GM18868 (cell line): ENCODE measurements around the gene ISOC1.

Experiments
- ATAC-seq: cut with Tn5 transposase; IDR thresholded peaks from one replicate; pipeline ENCODE4 v1.9.1; 2021; ENCODE audit warnings: mild to moderate bottlenecking, moderate library complexity; ENCODE audit not compliant: unreplicated experiment

The ISOC1 gene

DNA sequence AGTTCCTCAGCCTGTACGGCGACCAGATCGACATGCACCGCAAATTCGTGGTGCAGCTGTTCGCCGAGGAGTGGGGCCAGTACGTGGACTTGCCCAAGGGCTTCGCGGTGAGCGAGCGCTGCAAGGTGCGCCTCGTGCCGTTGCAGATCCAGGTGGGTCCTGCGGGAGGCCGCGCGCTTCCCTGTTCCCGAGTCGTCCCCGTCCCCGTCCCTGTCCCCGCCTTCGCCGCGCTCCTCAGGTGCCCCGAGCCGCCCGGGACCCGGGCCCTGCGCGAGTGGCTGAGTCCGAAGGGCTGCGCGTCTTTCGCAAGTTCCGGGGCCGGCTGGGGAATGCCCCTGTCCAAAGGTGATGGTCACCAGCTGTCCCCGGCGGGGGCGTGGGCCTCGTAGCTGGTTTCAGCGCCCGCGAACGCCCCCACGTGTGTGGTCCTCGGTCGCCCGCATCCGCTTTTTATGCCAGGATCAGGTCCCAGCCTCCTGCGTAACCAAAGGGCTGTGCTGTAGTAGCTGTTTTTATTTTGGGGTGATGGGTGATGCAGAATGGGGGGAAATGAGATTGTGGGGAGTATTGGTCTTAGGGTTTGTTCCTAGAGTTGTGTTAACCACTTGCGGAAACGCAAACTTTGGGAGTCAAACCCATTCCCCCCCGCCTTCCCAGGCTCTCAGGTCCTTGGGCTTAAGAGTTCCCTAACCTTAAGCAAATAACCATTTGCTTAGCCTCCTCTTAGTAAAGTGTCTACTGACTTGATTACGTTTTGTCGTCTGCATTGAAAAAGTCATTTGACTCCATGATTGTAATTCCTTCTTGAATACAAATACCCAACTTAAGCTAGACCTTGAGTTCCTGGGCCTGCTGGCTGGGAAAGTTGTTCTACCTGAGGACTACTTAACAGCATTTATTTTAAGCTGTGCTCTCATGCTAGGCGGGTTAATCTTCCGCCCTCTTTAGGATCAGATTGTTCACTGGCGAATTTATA lies 663 bp downstream of the ISOC1 start:
- peak; percentile 30 for ATAC-seq

DNA sequence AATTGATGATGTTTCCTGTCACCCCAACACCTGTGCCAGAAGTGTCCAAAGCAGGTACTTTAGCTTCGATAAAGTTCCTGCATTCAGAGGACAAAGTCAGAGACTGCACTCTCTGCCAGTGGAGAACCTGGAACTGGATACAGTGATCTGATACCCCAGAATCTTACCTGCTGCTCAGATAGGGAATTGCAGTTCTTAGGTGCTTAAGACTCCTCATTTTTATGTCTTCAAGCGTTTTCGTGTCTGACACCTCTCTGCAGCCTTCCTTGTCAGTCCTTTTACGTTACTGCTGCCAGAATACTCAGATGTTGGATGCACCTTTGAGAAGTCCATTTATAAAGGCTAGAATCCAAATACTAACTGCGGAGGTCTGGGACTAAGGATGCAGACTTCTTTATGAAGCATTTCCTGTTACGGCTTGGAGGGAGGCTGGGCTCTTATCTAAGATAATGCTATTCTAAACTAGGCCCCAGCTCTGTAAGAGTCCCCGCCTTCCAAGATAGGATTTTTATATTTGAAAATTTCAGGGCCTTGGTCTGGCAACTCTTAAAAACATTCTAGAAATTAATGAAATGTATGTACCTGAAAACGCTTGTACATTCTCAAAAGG lies 1.9 kb downstream of the ISOC1 start:
- no peak for ATAC-seq

DNA sequence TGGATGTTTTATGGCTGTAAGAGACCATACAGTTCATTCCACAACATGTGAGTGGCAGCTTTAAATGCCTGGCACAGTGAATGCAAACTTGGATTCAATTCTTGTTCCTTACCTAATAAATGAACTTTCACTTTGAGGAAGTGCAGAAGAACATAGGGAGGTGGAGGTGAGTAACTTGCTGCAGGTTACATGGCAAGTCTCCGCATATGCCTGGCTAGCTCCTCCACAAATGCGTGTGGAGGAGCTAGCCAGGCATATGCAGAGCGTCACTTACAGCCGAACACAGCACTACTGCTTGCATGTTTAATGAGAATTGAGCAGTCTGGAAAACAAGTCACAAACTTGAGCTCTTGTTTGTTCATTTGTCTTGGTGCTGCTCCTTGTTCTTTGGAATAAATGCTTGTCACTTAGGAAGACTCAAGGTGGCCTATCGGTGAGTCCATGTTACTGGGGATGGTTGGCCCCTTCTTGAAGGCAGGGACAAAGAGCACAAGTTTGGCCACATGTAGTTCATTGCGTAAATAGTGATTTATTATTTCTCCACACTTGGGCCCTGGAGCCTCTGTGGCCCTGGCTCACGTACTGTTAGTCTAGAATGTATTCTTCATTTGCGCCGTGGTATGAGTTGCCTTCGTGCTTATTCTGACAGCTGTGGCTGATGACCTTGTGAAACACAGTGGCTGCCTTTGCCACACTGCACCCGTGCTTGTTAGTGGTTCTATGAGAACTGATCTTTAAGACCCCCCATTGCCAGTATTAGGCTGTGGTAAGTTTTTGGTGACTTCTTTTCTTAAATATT lies 3.1 kb downstream of the ISOC1 start:
- no peak for ATAC-seq

DNA sequence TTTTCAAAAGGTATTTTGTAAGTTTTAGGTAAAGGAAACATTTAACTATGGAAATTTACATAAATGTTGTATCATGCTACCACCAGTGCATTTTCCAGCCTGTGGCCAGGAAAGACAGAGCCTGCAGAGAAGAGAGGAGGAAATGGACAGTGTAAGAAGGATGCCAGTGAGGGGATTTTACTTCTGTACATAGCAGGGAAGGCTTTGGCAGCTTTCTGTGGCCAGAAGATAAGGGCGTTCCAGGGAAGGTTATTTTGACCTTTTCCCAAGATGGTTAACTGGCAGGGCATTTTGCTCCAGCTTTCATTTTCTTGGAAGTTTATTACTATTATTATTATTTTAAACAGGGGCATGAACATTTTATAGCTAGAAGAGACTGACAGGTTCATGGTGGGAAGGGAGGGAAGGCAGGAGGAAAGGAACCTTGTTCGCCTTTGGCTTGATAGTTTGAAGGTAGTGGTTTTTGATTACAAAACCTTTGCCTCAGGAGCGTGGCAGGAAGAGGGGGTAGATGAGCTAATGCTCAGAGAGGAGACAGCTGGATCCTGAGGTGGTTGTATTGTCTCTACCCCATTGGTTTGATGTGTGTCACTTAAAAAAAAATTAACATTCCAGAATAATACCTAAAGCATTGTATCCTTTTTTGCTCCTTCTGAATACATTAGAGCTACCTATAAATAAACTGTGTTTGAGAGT lies 4.1 kb downstream of the ISOC1 start:
- no peak for ATAC-seq

DNA sequence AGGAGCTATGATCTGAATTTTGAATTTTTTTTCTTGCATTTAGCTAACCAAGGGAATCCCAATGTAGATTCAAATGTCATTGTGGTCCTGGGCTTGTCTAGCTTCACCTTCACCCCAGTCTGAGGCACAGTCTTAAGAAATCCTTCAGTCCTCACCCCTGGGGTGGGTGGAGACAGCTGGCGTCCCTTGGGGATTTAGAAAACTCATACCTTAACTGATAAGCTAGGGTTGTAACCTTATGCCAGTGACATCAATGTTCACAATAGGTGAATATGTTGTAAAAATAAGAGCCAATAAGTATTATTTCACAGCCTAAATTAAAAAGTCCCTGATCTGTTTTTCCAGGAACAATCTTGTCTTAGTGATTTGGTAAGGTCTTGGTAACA lies 4.6 kb downstream of the ISOC1 start:
- no peak for ATAC-seq

DNA sequence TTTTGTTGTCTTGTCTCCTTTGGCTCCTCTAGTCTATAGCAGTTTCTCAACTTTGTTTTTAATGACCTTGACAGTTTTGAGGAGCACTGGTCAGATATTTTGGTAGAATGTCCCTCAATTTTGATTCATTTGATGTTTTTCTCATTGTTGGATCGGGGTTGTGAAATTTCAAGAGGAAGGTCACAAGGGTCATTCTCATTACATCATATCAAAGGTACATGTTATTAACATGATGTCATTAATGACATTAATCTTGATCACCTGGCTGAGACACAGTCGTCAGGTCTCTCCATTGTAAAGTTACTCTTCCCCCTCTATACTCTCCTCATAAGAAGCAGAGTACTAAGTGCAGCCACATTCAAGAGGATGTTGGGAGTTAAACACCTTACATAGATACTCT lies 7.2 kb downstream of the ISOC1 start:
- no peak for ATAC-seq

DNA sequence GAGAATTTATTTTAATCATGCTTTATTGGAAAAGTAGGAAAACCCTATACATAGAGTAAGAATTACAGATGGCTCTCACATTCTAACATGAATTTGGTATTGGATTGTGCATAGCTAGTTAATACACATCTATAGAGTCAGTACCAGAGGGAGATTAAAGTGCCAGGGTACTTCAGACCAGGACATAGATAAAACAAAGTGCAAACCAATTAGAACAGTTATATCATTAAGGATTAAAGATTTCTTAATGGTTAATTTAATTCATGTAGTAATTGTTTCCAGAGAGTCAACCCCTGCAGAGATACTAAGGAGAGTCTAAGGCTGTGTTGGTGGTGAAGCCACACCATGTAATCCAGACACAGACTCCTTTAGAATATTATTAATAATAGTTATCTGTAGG lies 8.8 kb downstream of the ISOC1 start:
- ATAC-seq = no peak

DNA sequence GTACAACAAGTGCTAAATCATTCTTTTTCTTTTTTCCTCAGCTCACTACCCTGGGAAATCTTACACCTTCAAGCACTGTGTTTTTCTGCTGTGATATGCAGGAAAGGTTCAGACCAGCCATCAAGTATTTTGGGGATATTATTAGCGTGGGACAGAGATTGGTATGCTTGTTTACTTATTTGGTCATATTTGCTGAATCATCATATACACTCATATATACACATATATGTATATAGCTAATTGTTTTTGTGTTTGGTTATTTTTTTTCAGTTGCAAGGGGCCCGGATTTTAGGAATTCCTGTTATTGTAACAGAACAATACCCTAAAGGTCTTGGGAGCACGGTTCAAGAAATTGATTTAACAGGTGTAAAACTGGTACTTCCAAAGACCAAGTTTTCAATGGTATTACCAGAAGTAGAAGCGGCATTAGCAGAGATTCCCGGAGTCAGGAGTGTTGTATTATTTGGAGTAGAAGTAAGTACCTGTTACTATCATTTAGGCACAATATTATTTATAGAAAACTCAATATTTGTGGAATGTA lies 10.4 kb downstream of the ISOC1 start:
- ATAC-seq = no peak

DNA sequence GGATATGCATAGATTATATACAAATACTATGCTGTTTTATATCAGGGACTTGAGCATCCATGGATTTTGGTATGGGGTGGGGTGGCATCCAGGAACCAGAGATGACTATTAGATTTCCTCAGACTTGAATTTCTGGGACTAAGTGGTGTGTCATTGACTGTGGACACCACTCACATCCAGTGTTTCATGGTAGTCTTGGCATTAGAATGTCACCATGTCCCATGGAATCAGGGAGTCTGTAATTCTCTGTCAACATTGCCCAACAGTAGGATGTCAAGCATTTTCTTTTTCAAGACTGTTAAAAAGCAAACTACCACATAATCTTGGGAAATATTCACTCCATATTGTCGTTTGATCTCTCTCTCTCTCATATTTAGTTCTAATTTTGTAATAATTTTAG lies 13.1 kb downstream of the ISOC1 start:
- ATAC-seq = no peak

DNA sequence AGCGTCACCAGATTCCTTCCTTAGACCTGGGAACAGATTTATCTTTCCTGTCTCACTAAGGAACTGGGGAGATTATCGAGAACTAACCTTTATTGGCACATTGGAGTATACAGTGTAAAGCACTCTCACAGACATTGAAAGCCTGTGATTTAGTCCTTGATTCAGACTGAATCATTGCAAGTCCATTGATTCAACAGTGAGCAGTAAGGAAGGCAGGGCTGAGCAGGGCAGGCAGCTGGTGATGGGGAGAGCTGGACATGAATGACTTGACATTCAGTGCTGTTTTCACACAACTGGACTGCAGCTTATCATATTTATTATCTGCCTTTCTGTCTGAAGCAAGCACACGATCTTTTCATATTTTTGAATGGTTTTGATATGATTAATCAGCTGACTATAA lies 16.2 kb downstream of the ISOC1 start:
- ATAC-seq = no peak

DNA sequence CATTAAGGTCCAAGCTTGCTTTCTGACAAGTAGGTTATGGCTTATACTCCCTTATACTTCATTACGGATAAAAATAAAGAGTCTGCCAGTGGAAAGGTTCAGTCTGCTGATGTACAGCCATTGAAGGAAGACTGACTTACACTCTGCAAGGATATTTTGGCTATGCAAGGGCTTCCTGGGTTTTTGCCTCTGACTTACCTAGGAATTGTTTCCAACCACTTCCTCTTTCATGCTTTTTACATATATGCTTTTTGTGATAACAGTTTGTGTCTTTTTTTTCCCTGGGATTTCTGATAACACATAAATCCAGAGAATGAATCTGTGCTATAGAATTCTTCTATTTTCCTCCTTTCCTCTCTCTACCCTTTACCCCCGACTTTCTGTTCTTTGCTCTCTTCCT lies 16.8 kb downstream of the ISOC1 start:
- no peak for ATAC-seq

DNA sequence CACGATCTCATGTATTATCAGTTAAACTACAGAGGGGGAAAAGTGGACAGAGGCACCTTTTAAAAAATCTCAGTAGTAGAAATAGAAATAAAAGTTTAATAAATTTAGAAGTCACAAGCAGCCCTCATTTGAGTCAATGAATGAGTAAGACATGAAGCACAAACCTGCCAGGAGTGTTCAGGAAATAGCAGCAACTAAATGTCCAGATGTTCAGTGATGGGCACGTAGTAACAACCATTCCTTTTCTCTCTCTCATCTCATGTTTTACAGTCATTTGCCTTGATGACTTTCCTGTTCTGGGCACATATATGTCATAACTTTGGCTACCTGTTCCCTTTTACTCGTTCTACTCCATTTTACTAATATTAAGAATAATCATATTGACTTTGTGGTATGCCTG lies 17.7 kb downstream of the ISOC1 start:
- no peak for ATAC-seq

DNA sequence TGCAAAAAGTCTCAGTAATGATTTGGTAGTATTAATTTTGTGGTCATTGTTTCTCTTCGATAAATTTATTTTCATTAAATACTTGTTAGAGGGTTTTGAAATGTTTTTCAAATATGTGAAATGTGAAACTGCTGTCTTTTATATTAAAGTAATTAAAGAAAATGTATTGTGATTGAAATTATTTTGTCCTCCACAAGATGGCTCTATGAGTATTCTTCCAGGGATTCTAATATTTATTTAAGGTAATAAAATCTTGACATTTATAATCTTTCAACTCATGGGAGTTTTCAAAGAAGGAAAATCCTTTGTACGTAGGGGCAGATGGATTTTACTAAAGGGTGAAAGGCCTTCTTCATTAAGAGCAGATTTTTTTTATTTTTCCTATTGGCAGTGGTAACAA lies 19.3 kb downstream of the ISOC1 start:
- no peak for ATAC-seq

DNA sequence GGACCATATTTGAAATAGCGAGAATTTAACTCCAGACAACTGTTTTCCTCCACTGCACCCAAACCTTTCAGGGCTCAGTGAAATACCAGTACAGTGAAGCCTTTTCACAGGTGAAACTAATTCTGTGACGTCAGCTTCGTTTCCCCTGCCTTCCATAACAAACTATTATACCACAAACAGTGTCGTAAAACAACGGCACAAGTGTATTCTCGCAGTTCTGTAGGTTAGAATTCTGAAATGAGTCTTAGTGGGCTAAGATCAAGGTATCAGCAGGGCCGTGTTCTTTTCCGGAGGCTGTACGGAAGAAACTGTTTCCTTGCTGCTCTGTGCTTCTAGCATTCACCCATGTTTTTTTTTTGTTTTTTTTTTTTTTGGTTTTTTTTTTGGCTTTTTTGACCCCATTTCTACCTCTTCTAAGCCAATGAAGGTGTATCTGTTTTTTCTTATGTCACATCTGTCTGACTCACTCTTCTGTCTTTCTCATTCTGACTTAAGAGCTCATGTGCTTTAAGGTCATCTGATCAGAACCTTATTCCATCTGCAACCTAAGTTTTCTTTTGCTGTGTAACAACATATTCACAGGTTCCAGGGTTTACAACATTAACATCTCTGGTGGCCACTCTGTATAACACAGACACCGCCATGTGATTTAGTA lies 20.1 kb downstream of the ISOC1 start:
- ATAC-seq = no peak

DNA sequence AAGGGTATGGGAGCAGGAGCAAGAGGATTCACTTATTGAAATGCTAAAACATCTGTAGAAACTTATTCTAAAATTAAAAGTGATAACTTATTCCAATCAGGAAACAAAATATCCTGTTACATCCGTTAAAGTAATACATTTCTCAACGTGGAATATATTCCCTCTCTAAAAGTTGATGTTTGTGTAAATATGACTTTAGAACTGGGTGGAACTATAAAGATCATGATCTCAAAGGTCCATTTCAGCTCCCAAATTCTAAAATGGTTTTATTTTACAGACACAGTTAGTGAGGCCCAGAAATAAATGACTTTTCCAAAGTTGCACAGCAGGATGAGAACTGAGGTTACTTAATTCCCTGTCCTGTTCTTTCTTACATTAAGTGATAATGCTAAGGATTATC lies 21.1 kb downstream of the ISOC1 start:
- ATAC-seq = no peak

DNA sequence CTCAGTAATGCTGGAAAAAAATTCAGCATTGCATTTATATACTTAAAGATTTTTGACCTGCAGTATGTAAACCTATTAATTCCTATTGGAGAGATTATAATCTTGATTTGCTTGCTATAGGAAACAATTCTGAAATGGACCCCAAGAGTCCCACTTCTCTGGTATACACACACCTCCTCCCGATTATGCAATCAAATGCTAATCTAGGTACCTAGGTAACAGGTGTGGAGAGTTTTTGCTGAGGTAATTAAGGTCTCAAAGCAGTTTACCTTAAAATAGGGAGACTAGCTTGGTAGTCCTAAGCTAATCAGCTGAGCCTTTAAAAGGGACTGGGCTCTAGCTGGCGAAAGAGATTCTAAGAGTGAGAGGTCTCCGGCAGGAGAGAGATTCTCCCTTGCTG lies 22.2 kb downstream of the ISOC1 start:
- no peak for ATAC-seq

DNA sequence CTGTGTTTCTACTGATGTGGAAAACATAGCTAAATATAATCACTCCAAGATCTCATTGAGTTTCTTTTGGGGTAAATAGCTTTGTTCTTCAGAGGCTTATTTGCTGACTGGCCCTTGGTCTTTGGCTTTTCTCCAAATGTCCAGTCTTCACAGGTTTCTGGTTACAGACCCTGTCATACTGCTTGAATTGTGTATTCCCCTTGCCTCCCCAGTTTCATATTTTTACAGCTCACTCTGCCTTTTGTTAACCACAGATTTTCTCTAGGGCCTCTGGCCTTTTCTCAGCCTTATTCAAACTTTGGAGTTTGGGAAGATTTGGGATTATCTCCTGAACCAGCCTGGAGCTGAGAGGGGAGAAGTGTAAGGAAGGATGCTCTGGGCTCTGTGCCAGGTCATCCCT lies 23.9 kb downstream of the ISOC1 start:
- no peak for ATAC-seq

DNA sequence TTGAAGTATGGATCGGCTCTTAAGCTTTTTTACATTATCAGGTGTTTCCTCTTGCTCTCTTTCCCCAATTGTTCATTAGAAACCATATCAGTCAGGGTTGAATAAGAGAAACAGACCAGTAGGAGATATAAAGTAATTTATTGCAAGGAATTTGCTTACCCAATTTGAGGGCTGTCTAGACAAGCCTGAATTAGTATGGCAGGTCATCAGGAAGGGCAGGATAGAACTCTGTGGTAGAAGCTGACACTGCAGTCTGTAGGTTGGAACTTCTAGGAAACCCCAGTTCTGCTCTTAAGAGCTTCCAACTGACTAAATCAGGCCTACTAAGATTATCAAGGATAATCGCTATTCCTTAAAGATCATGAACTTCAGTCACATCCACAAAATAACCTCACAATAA lies 24.3 kb downstream of the ISOC1 start:
- ATAC-seq = no peak

DNA sequence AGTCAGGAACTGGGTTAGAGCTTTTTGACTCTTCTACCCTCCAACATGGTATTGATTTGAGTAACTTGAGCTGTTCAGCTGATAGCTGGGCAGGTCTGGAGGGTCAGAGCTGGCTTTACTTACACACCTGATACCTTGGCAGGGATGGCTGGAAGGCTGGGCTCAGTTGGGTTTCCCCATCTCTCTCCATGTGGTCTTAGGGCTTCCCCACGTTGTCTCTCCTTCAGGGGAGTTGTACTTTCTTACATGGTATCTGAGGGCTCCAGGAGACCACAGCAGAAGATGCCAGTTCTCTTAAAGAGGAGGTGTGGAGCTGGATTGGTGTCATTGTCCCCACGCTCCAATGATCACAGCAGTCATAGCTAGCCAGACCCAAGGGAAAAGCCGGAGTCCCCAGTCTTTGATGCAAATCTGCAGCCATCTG lies 25.6 kb downstream of the ISOC1 start:
- ATAC-seq = peak; percentile 69

DNA sequence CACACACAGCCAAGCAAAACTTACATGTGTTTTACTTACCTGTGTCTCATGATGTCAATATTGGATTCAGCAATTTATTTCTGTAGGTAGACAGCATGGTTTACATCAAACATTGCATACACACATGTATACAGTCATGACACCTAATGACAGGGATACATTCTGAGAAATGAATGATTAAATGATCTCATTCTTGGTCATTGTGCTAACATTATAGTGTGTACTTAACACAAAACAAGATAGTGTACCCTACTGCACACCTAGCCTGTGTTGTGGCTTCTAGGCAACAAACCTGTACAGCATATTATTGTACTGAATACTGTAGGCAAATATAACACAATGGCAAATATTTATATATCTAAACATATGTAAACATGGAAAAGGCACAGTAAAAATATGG lies 28.0 kb downstream of the ISOC1 start:
- no peak for ATAC-seq
